H1 (cell line): ENCODE data around the gene NF1. TPM values are rescaled to one million over a fixed set of nuclear protein-coding genes. Genes with fewer than 3 reads are reported as not detected.
A peak's percentile ranks its signal among the peaks of the same experiment; 100 is the strongest.

Experiments used
- JUN ChIP-seq: IDR thresholded peaks from 2 replicates; pipeline ENCODE4 v1.6.1; 2011; ENCODE audit warnings: low read depth, mild to moderate bottlenecking, improper control_type of control experiment, low read length
- MAX ChIP-seq: IDR thresholded peaks from 2 replicates; pipeline ENCODE4 v1.6.1; 2012; ENCODE audit warnings: inconsistent platforms
- RAD21 ChIP-seq, 2 experiments: IDR thresholded peaks in 1 of 2; conservative IDR thresholded peaks in 1 of 2; 2 replicates each; pipeline ENCODE4 v1.6.1; 2011; ENCODE audit warnings: low read depth in 2 of 2, low read length in 2 of 2, improper control_type of control experiment in 1 of 2, inconsistent platforms in 1 of 2, mild to moderate bottlenecking in 1 of 2, moderate library complexity in 1 of 2
- polyA plus RNA-seq, 7 experiments: library from polyadenylated mRNA; depleted of rRNA in 3 of 7; stranded (reverse) in 5 of 7; unstranded in 2 of 7; fragments of >200 nt in 5 of 7; fragments of 200-250 nt in 2 of 7; gene quantifications; 1 replicate in 5 of 7; 2 replicates in 1 of 7; 4 replicates in 1 of 7; pipeline versions ENCODE4 v1.2.1 to v1.2.3, GENCODE V29; 2011 to 2013; ENCODE audit warnings: missing spikeins in 2 of 7, mixed read lengths in 2 of 7
- total RNA-seq: library from RNA; stranded (reverse); fragmentation: NEBNext Ultra II Directional; extraction: Animal tissue kit (Norgen Biotek cat#: 25700); gene quantifications from 2 replicates; pipeline ENCODE4 v1.2.1, GENCODE V29; 2021
- TF ChIP-seq, protein P1 (sequence below): IDR thresholded peaks from 2 replicates; pipeline ENCODE4 v1.6.1; 2011; ENCODE audit warnings: low read length, improper control_type of control experiment

The NF1 gene
- total and polyA plus RNA-seq, 2 of the 8 experiments (the other 6 are each of a cell fraction or from before 2014, with no cell fraction given), result 19.3 to 29.6 TPM

GRCh38 chr17:31373150-31374093, 278.6 kb downstream of the NF1 start (continued):
- TF ChIP-seq, protein P1, sequence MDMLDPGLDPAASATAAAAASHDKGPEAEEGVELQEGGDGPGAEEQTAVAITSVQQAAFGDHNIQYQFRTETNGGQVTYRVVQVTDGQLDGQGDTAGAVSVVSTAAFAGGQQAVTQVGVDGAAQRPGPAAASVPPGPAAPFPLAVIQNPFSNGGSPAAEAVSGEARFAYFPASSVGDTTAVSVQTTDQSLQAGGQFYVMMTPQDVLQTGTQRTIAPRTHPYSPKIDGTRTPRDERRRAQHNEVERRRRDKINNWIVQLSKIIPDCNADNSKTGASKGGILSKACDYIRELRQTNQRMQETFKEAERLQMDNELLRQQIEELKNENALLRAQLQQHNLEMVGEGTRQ, result no peak
- TF ChIP-seq JUN (no peak), MAX (no peak), RAD21 (IDR thresholded peaks at IDR 0.05 in 1 of 2, conservative IDR thresholded peaks at IDR 0.05 in 1 of 2; ENCODE audit: low read depth in 2 of 2, low read length in 2 of 2) (peak; percentile 66 to 72)
